Right atrium auricular region (tissue), 2 donors: ENCODE measurements around the gene FAM210A. TPM values are rescaled to one million over a fixed set of nuclear protein-coding genes. Genes with fewer than 3 reads are reported as not detected.

Experiments
- DNase-seq: peaks from one replicate; pipeline ENCODE4 v3.0.0-alpha.2; 2019; ENCODE audit warnings: low spot score
- H3K27ac ChIP-seq, 2 donors: fragments of 200-600 bp; sonication (generic); 1 replicate in 1 of 2; 2 replicates in 1 of 2; pipeline ENCODE4 v1.5.1; 2016 to 2019
- H3K27me3 ChIP-seq, 2 donors: fragments of 200-600 bp; sonication (generic); one replicate each; pipeline versions ENCODE4 v1.5.1 to v1.6.0; 2017 to 2019
- H3K36me3 ChIP-seq: fragments of 200-600 bp; sonication (generic); one replicate; pipeline ENCODE4 v1.5.1; 2016
- H3K4me1 ChIP-seq, 2 donors: fragments of 200-600 bp; sonication (generic); one replicate each; pipeline versions ENCODE4 v1.5.1 to v1.6.0; 2017 to 2019
- H3K4me3 ChIP-seq, 2 donors: fragments of 200-600 bp; sonication (generic); 1 replicate in 1 of 2; 2 replicates in 1 of 2; pipeline ENCODE4 v1.5.1; 2017 to 2019; ENCODE audit warnings: mild to moderate bottlenecking in 1 of 2, moderate library complexity in 1 of 2
- H3K9me3 ChIP-seq, 2 donors: fragments of 200-600 bp; sonication (generic); one replicate each; pipeline ENCODE4 v1.5.1; 2019
- CTCF ChIP-seq, 2 donors: fragments of 200-600 bp; sonication (generic); IDR thresholded peaks; one replicate each; pipeline ENCODE4 v1.5.1; 2019; ENCODE audit warnings: antibody characterized with exemption in 2 of 2
- total RNA-seq, 2 donors: library from RNA; depleted of rRNA; stranded (reverse); fragments of >200 nt; gene quantifications; one replicate each; pipeline ENCODE4 v1.1.0, GENCODE V29; 2016

FAM210A gene
- total RNA-seq, 2 donors from 2014 or later = 31.8 to 40.8 TPM

GRCh38 chr18:13633700-13634099, 92.7 kb downstream of the FAM210A start:
- TF ChIP-seq CTCF (IDR thresholded peaks at IDR 0.05) = no peak
- Histone ChIP-seq H3K9me3 (no peaks in the 10 kb centered on the region), H3K36me3 (no peaks in the 10 kb centered on the region), H3K4me3 (no peak overlapping the region), H3K27ac (no peak overlapping the region), H3K4me1 (peaks cover 0 to 24% of the 10 kb centered on the region in 2 donors), H3K27me3 (no peaks in the 10 kb centered on the region)
- DNase-seq = no peak

- Histone ChIP-seq H3K36me3 (no peaks in the 10 kb centered on the region), H3K27ac (peak overlapping the region in 1 of 2 donors; percentile 65), H3K9me3 (no peaks in the 10 kb centered on the region), H3K27me3 (no peaks in the 10 kb centered on the region), H3K4me3 (no peak overlapping the region), H3K4me1 (peaks cover 0 to 29% of the 10 kb centered on the region in 2 donors)
- DNase-seq = no peak
- TF ChIP-seq CTCF (IDR thresholded peaks at IDR 0.05) = no peak
These were observed 95.6 kb downstream of the FAM210A start for GRCh38 chr18:13630716-13631268.

- Histone ChIP-seq H3K27me3 (no peaks in the 10 kb centered on the region), H3K4me1 (peaks cover 0 to 25% of the 10 kb centered on the region in 2 donors), H3K27ac (peak overlapping the region; percentile 65 to 68), H3K36me3 (no peaks in the 10 kb centered on the region), H3K9me3 (no peaks in the 10 kb centered on the region), H3K4me3 (no peak overlapping the region)
- TF ChIP-seq CTCF (IDR thresholded peaks at IDR 0.05) = peak; percentile 81 to 92
- DNase-seq = no peak
These were observed 96.3 kb downstream of the FAM210A start for GRCh38 chr18:13629841-13630715.

GRCh38 chr18:13628211-13628610, 98.1 kb downstream of the FAM210A start:
- no peak for DNase-seq
- Histone ChIP-seq H3K4me1 (peaks cover 0 to 20% of the 10 kb centered on the region in 2 donors), H3K9me3 (no peaks in the 10 kb centered on the region), H3K27me3 (no peaks in the 10 kb centered on the region), H3K27ac (no peak overlapping the region), H3K4me3 (no peak overlapping the region), H3K36me3 (peaks cover under 1% of the 10 kb centered on the region)
- no peak for TF ChIP-seq CTCF (IDR thresholded peaks at IDR 0.05)

- Histone ChIP-seq H3K36me3 (peaks cover 6% of the 10 kb centered on the region), H3K27ac (no peak overlapping the region), H3K27me3 (no peaks in the 10 kb centered on the region), H3K4me1 (peaks cover 0 to 20% of the 10 kb centered on the region in 2 donors), H3K9me3 (no peaks in the 10 kb centered on the region), H3K4me3 (no peak overlapping the region)
- no peak for TF ChIP-seq CTCF (IDR thresholded peaks at IDR 0.05)
- DNase-seq = no peak
These were observed 98.7 kb downstream of the FAM210A start for GRCh38 chr18:13627639-13628038.
